OCI-LY7 (cell line): Measurements from ENCODE around the gene HCK. TPM values are rescaled to one million over a fixed set of nuclear protein-coding genes. Genes with fewer than 3 reads are reported as not detected.

Source experiments
- BruUV-seq: library from RNA; stranded (reverse); fragments of 400-500 nt; replicated peaks from 2 replicates; lab custom pipeline; 2021; lab: Mats Ljungman, UMichigan
- CTCF ChIA-PET: fragments of 300-600 bp; sonication (Branson Sonifier 250); formaldehyde crosslinking; loops from one replicate; lab custom pipeline; 2022; ENCODE audit warnings: antibody characterized with exemption; ENCODE audit not compliant: unreplicated experiment; lab: Charles Lee
- POLR2A ChIA-PET: fragments of 300-600 bp; sonication (Branson Sonifier 250); formaldehyde crosslinking; loops from one replicate; lab custom pipeline; 2022; ENCODE audit warnings: antibody characterized with exemption; lab: Charles Lee
- DNase-seq: peaks from one replicate; pipeline ENCODE4 v3.0.0-alpha.2; 2015; ENCODE audit warnings: low spot score
- H2AFZ ChIP-seq: fragments of 200-600 bp; sonication (generic), shearing (Covaris generic); 2 replicates; pipeline ENCODE4 v1.6.1; 2014; ENCODE audit warnings: mild to moderate bottlenecking, antibody characterized with exemption, low read length, moderate library complexity
- H3K27ac ChIP-seq: fragments of 200-600 bp; sonication (generic); 2 replicates; pipeline ENCODE4 v1.5.1; 2014; ENCODE audit warnings: mixed run types, low read depth, mild to moderate bottlenecking, moderate library complexity, low read length, inconsistent platforms; ENCODE audit not compliant: poor library complexity, severe bottlenecking
- H3K36me3 ChIP-seq: fragments of 200-600 bp; sonication (generic); 2 replicates; pipeline ENCODE4 v1.6.1; 2014; ENCODE audit warnings: mild to moderate bottlenecking, antibody characterized with exemption, low read length, moderate library complexity, mixed read lengths; ENCODE audit not compliant: insufficient read depth
- H3K4me1 ChIP-seq: fragments of 200-600 bp; sonication (generic); 2 replicates; pipeline ENCODE4 v1.5.1; 2014; ENCODE audit warnings: mild to moderate bottlenecking, low read length; ENCODE audit not compliant: insufficient read depth, poor library complexity, severe bottlenecking
- H3K4me2 ChIP-seq: fragments of 200-600 bp; sonication (generic); 2 replicates; pipeline ENCODE4 v1.6.1; 2014; ENCODE audit warnings: mild to moderate bottlenecking, low read length
- H3K4me3 ChIP-seq: fragments of 200-600 bp; sonication (generic); 2 replicates; pipeline ENCODE4 v1.5.1; 2014; ENCODE audit warnings: mild to moderate bottlenecking, low read depth, low read length; ENCODE audit not compliant: poor library complexity, severe bottlenecking
- H3K79me2 ChIP-seq: fragments of 200-600 bp; sonication (generic); 2 replicates; pipeline ENCODE4 v1.6.1; 2016; ENCODE audit warnings: low read depth, mild to moderate bottlenecking, low read length, moderate library complexity, mixed read lengths; ENCODE audit not compliant: insufficient read depth
- H3K9me2 ChIP-seq: fragments of 200-600 bp; sonication (generic); 2 replicates; pipeline ENCODE4 v1.6.1; 2016; ENCODE audit warnings: mild to moderate bottlenecking, low read length, mixed read lengths; ENCODE audit not compliant: insufficient read depth
- H3K9me3 ChIP-seq: fragments of 200-600 bp; sonication (generic); 2 replicates; pipeline ENCODE4 v1.6.1; 2014; ENCODE audit warnings: mild to moderate bottlenecking, mixed run types, low read length, mixed read lengths
- H4K20me1 ChIP-seq: fragments of 200-600 bp; sonication (generic); 2 replicates; pipeline ENCODE4 v1.6.1; 2014; ENCODE audit warnings: mild to moderate bottlenecking, antibody characterized with exemption, low read length, moderate library complexity, mixed read lengths; ENCODE audit not compliant: insufficient read depth
- EZH2phosphoT487 ChIP-seq: fragments of 200-600 bp; sonication (generic); IDR thresholded peaks from 2 replicates; pipeline ENCODE4 v1.6.1; 2018; ENCODE audit warnings: low read depth, borderline replicate concordance, mild to moderate bottlenecking, mixed run types, antibody characterized with exemption, low read length, moderate library complexity, mixed read lengths
- intact Hi-C: fragments of 100-400 bp; cut with micrococcal nuclease; formaldehyde crosslinking; loops from one replicate; pipeline ENCODE4 v1.10.0; 2022; ENCODE audit not compliant: unreplicated experiment
- total RNA-seq, 2 experiments: library from RNA; depleted of rRNA in 1 of 2; stranded (reverse); fragments of >200 nt in 1 of 2; shearing (Covaris generic) in 1 of 2; gene quantifications; 2 replicates each; pipeline ENCODE4 v1.2.3, GENCODE V29; 2014 to 2022
- TF ChIP-seq, protein P1 (sequence below): fragments of 200-600 bp; sonication (generic); conservative IDR thresholded peaks from 2 replicates; pipeline ENCODE4 v1.5.1; 2014; ENCODE audit warnings: mild to moderate bottlenecking, antibody characterized with exemption, low read length, moderate library complexity, mixed read lengths

The HCK gene
- total RNA-seq, 2 experiments from 2014 or later, result 0.19 to 3.2 TPM

DNA sequence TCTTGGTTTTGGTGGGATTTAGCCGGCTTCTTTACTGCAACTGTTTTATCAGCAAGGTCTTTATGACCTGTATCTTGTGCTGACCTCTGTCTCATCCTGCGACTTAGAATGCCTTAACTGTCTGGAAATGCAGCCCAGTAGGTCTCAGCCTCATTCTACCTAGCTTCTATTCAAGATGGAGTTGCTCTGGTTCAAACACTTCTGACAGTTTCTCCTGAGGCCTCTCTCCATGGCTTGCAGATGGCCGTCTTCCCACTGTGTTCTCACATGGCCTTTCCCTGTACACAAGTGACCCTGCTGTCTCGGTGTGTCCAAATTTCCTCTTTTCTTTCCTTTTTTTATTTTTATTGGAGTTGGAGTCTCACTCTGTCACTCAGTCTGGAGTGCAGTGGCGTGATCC is 46.0 kb upstream of the HCK start:
- no TSS peak for BruUV-seq
- Histone ChIP-seq H3K36me3 (no peaks in the 10 kb centered on the region), H3K4me1 (no peaks in the 10 kb centered on the region), H3K79me2 (no peaks in the 10 kb centered on the region), H3K4me2 (no peak overlapping the region), H4K20me1 (no peaks in the 10 kb centered on the region), H3K9me3 (no peaks in the 10 kb centered on the region), H3K4me3 (no peak overlapping the region), H3K27ac (no peak overlapping the region), H2AFZ (no peak overlapping the region), H3K9me2 (no peaks in the 10 kb centered on the region)
- CTCF ChIA-PET, result no interaction called here
- DNase-seq, result no peak
- POLR2A ChIA-PET, result no interaction called here
- intact Hi-C loops, result no loop called here
- TF ChIP-seq, protein P1, sequence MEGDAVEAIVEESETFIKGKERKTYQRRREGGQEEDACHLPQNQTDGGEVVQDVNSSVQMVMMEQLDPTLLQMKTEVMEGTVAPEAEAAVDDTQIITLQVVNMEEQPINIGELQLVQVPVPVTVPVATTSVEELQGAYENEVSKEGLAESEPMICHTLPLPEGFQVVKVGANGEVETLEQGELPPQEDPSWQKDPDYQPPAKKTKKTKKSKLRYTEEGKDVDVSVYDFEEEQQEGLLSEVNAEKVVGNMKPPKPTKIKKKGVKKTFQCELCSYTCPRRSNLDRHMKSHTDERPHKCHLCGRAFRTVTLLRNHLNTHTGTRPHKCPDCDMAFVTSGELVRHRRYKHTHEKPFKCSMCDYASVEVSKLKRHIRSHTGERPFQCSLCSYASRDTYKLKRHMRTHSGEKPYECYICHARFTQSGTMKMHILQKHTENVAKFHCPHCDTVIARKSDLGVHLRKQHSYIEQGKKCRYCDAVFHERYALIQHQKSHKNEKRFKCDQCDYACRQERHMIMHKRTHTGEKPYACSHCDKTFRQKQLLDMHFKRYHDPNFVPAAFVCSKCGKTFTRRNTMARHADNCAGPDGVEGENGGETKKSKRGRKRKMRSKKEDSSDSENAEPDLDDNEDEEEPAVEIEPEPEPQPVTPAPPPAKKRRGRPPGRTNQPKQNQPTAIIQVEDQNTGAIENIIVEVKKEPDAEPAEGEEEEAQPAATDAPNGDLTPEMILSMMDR, result no peak
- TF ChIP-seq EZH2phosphoT487, result no peak

DNA sequence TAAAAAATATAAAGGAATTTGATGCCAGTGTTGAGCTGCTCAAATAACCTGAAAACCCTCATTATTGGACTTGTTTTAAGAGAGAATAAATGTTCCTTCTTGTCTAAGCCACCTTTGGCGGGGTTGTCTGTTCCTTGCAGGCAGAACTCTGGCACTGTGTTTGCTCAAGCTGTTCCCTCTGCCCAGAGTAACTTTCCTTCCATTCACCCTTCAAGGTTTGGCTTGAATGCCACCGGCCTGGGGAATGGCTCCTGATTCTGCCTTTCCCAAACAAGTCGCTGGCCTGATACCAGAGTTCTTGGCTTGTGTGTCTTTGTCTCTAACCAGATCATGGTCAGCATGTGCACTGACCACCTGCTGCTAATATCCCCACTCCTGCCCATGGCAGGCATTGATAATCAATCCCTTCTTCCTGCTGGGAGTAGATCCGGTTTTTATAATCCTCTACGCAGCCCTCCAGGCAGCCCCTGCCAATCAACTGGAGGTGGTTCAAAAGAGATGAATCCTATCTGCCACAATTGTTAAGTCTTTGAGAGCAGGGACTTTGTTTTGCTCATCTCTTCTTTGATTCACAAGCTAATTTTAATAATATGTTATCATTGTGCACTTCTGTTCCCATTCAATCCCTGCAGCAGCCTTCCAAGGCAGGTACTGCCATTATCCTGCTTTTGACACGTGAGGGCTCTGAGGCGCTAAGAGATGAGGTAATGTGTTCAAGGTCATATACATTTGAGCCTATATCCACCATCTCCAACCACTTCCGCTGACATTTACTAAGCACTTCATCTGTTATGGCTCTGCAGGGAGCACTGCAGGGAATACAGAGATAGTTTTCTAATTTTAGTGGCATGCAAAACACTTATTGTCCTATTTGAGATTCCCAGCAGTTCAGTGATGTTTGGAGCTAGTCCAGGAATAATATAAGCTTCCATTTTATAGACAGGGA is 44.9 kb upstream of the HCK start:
- TF ChIP-seq, protein P1, result no peak
- no peak for TF ChIP-seq EZH2phosphoT487
- Histone ChIP-seq H4K20me1 (no peaks in the 10 kb centered on the region), H3K36me3 (no peaks in the 10 kb centered on the region), H3K4me1 (no peaks in the 10 kb centered on the region), H3K9me2 (no peaks in the 10 kb centered on the region), H2AFZ (no peak overlapping the region), H3K4me3 (no peak overlapping the region), H3K9me3 (no peaks in the 10 kb centered on the region), H3K4me2 (no peak overlapping the region), H3K79me2 (no peaks in the 10 kb centered on the region), H3K27ac (no peak overlapping the region)
- intact Hi-C loops, result no loop called here
- POLR2A ChIA-PET, result interaction anchor here (1.4 kb wide), 1 partner anchor 11 kb away, joined by 4 read pairs; no protein-coding TSS in a partner anchor
- DNase-seq, result no peak
- BruUV-seq, result no TSS peak
- CTCF ChIA-PET, result no interaction called here
